Fibroblast of upper back skin (primary cell): ENCODE results near the gene FBXW11.
"Not testable (repeated sequence)": the region's sequence is repeated elsewhere in the genome, so short reads cannot be mapped to it uniquely, and the experiment has no call there.

Source experiments
- DNase-seq: peaks from one replicate; pipeline ENCODE4 v3.0.0-alpha.2; 2013

The FBXW11 gene

DNA sequence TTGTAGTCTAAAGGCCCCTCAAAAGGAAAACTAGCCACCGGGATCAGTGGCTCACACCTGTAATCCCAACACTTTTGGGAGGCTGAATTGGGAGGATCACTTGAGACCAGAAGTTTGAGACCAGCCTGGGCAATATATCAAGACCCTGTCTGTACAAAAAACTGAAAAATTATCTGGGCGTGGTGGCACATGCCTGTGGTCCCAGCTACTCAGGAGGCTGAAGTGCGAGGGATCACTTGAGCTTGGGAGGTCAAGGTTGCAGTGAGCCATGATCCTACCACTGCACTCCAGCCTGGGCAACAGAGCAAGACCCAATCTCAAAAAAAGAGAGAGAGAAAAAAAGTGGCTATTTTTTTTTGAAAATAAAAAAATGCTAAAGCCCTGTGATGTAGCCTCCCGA lies 55.2 kb downstream of the FBXW11 start:
- DNase-seq = no peak

- no peak for DNase-seq
These were observed 60.2 kb downstream of the FBXW11 start for GRCh38 chr5:171946000-171946781.

- DNase-seq = no peak
These were observed 61.0 kb downstream of the FBXW11 start for GRCh38 chr5:171945476-171945875.

GRCh38 chr5:171945066-171945465 lies 61.4 kb downstream of the FBXW11 start:
- no peak for DNase-seq

DNA sequence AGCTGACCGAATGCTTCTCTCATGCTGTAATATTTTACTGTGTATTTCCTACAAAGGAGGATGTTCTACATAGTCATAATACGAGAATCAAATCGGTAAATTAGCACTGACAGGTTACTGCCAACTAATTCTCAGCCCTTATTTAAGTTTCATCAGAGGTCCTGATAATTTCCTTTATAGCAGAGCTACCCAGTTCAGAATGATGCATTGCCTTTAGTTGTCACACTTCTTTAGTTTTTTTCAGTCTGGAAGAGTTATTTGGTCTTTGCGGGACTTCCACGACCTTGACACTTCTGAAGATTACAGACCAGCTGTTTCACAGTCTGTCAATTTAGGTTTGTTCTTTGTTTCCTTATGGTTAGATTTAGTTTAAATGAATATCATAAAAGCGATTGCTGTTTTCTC lies 64.3 kb downstream of the FBXW11 start:
- DNase-seq = not testable (repeated sequence)

GRCh38 chr5:171941675-171942074 lies 64.8 kb downstream of the FBXW11 start:
- DNase-seq = not testable (repeated sequence)

- not testable (repeated sequence) for DNase-seq
These were observed 65.2 kb downstream of the FBXW11 start for GRCh38 chr5:171941275-171941674.

DNA sequence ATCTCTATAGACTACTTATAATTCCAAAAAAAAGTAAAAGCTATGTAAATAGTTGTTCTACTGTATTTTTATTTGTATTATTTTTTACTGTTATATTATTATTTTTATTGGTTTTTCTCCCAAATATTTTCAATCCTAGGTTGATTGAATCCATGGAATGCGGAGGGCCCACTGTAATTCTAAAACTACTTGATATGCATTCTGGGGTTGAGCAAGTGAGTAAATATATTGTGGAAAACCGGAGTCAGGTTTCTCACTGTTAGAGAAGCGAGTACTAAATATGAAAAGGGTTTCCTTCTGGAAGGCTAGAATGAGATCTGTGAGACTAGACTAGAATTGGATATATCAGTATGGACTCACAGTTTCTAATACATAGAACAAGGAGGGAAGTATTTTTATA lies 66.5 kb downstream of the FBXW11 start:
- no peak for DNase-seq

- no peak for DNase-seq
These were observed 68.1 kb downstream of the FBXW11 start for GRCh38 chr5:171938358-171938757.

- DNase-seq = no peak
These were observed 69.1 kb downstream of the FBXW11 start for GRCh38 chr5:171937351-171937750.

- DNase-seq = no peak
These were observed 71.9 kb downstream of the FBXW11 start for GRCh38 chr5:171934586-171934985.

DNA sequence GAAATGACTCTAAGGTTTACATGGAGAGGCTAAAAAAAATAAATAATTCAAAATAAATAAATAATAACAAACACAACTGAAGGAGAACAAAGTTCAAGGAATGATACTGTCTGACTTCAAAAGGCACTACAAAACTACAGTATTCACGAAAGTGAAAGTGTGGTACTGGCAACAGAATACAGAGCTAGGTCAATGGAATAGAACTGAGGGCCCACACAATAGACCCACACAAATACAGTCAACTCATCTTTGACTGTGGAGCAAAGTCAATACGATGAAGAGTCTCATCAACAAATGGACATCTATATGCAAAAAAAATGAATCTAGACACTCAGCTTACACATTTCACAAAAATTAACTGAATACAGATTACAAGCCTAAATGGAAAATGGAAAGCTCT lies 75.3 kb downstream of the FBXW11 start:
- no peak for DNase-seq

GRCh38 chr5:171927345-171927941 lies 79.0 kb downstream of the FBXW11 start:
- DNase-seq = no peak

DNA sequence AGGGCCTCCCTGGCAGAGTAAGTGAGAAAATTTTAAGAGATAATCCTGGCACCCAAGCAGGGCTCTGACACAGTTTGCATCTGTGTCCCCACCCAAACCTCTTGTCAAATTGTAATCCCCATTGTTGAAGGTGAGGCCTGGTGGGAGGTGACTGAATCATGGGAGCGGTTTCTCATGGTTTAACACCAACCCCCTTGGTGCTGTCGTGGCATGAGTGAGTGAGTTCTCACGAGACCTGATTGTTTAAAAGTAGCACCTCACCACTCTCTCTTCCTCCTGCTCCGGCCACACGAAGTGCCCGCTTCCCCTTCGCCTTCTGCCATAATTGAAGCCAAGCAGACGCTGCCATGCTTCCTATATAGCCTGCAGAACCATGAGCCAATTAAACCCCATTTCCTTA lies 80.1 kb downstream of the FBXW11 start:
- DNase-seq = no peak

- no peak for DNase-seq
These were observed 81.8 kb downstream of the FBXW11 start for GRCh38 chr5:171924493-171925122.

DNA sequence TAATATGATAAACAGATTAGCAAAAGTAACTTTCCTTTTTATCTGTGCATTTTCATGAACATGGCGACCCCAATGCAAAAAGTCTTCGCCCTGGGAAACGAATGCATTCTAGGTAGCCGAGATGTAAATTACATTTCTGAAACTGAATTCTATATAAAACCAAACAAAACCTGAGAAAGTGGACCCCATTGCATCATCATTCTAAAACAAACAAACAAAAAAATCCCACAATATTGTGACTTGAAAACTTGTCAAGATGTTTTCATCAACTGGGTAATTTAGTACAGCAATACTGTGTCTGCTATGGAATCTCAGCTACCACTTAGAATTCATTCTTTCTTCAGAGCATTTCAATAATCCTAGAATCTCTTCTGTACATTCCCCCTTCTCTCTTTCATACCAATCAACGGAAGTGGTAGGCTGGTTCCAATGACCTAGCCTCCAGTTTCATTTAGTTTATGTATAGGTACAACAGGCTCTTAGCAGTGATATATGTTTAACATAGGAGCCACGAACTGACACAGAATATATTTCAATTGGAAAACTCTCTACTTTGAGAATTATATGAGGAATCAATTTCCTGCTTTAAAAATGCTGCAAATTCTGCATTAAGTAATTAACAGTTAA lies 85.6 kb downstream of the FBXW11 start:
- no peak for DNase-seq

DNA sequence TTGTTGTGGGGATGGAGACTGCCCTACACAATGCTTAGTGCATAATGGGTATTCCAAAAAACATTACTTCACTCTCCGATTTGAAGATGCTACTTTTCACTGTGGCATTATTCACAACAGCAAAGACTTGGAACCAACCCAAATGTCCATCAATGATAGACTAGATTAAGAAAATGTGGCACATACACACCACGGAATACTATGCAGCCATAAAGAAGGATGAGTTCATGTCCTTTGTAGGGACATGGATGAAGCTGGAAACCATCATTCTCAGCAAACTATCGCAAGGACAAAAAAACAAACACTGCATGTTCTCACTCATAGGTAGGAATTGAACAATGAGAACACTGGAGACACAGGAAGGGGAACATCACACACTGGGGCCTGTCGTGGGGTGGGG lies 90.7 kb downstream of the FBXW11 start:
- not testable (repeated sequence) for DNase-seq

DNA sequence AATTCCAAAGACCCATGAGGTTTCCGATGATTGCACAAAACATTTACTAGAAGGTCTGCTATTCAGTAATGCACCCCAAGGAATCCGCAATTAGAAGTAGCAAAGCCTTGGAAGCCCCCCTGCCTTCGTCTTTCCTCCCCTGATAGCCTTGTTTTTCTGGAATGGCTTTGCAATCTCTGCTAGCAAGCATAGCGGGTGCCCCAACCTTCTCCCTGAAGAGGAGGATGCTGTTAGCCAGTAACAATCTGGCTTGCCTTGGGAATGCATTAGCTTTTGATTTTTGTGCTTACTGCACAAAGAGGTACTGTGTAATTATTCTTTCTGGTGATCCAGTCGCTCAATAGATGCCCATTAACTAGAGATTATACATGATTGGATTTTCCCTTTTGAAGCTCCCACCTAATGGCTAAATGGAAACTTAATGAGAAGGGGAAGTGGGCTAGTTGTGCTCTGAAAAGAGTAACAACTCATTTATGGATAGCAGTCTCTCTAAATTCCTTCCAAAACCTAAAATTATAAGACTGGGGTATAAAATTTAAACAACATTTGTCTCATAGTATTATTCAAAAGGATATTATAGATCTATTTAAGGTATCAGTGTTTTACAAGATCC lies 91.6 kb downstream of the FBXW11 start:
- DNase-seq = no peak

- peak; percentile 20 for DNase-seq
These were observed 92.5 kb downstream of the FBXW11 start for GRCh38 chr5:171913987-171914273.

- no peak for DNase-seq
These were observed 95.3 kb downstream of the FBXW11 start for GRCh38 chr5:171911152-171911551.

DNA sequence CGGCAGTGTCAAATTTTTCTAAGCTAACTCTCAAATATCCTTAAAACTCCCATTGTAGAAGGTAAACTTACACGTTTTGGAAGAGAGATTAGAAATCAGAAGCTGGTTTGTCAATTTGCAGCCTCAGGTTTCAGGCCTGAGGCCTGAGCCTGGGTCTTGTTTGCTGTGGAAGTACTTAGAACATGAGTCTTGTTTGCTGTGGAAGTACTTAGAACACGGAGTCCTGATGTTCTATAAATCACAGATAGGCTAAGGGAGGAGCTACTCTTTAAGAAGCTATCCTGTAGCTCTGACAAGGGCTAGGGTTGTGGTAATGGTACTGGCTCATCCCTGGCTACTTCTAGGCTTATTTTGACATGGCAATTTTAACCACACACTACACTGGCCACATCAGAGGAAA lies 97.8 kb downstream of the FBXW11 start:
- no peak for DNase-seq

- DNase-seq = peak; percentile 71
These were observed 98.6 kb downstream of the FBXW11 start for GRCh38 chr5:171907725-171908343.
